Panc1 (cell line): ENCODE data around the gene NCAM1.

Source experiments
- POLR2AphosphoS5 ChIP-seq: IDR thresholded peaks from 2 replicates; pipeline ENCODE4 v1.6.1; 2012; ENCODE audit warnings: mild to moderate bottlenecking, low read depth, low read length, moderate library complexity
- TF ChIP-seq, protein P1 (sequence below): fragments of 450-650 bp; IDR thresholded peaks from 2 replicates; pipeline ENCODE4 v1.5.1; 2017; ENCODE audit warnings: mild to moderate bottlenecking

DNA sequence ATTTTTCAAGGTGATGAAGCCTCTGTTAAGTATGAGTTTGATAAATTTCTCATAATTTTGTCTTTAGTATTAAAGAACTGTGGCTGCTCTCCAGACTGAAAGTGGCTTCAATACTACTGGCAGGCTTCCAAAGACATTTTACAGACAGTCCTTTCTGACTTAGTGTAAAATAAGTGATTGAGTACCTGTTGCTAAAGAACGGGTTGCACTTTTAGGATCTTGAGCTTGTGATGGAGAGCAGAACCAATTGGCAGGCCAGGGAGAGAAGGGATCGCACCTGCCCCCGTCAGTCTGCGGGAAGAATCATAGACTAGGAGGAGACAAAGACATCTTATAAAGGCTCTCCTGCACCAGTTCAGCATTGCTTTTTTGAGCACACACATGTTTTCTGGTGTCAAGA is 4.4 kb downstream of the NCAM1 start:
- TF ChIP-seq, protein P1, sequence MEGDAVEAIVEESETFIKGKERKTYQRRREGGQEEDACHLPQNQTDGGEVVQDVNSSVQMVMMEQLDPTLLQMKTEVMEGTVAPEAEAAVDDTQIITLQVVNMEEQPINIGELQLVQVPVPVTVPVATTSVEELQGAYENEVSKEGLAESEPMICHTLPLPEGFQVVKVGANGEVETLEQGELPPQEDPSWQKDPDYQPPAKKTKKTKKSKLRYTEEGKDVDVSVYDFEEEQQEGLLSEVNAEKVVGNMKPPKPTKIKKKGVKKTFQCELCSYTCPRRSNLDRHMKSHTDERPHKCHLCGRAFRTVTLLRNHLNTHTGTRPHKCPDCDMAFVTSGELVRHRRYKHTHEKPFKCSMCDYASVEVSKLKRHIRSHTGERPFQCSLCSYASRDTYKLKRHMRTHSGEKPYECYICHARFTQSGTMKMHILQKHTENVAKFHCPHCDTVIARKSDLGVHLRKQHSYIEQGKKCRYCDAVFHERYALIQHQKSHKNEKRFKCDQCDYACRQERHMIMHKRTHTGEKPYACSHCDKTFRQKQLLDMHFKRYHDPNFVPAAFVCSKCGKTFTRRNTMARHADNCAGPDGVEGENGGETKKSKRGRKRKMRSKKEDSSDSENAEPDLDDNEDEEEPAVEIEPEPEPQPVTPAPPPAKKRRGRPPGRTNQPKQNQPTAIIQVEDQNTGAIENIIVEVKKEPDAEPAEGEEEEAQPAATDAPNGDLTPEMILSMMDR: no peak
- TF ChIP-seq POLR2AphosphoS5: no peak
